ENCODE results near the gene RP2. TPM values are rescaled to one million over a fixed set of nuclear protein-coding genes. Genes with fewer than 3 reads are reported as not detected.

The RP2 gene
- polyA plus RNA-seq: 2.3 and 3.7 TPM in 2 replicates

GRCh38 chrX:46836701-46837557, at the start of gene RP2:
RP2 (plus strand) TSS chrX:46837043; CDS start chrX:46837101, 58 bp downstream.

DNA sequence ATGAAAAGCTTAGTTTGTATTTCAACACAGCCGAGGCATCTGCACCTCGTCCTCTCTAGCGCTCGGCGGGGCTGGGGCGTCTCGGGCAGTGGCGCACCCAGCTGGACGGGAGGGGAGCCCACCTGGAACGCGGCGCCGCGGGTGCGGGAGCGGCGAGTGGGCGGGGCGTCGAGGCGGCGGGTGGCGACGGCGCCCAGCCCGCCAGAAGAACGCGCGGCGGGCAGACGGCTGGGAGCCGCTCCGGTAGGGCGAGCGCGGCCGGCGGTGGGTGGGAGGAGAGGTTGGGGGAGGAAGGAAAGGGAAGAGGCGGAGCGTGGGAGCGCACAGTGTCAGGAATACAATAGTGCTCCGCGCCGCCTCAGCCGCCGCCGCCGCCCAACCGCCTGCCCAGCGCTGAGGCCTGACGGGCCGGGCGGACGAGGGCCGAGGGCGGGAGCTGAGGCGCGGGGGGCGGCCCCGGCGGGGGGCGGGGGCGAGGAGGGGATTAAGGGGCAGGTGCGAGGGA, 75.3 kb downstream of the RP2 start, which contains the start of gene JADE3:
JADE3 (plus strand) TSS at position 324 of the 505 bp plus-strand sequence. CDS start 72,474 bp downstream, outside the sequence.

Other genes starting within 250 kb of the RP2 start
- gene SLC9A7, start 77.9 kb upstream of the RP2 start, polyA plus RNA-seq: 11.4 and 16.8 TPM in 2 replicates
- 0.46 and 1.4 TPM in 2 replicates for gene JADE3, start 75.4 kb downstream of the RP2 start, polyA plus RNA-seq
- gene RGN, start 241.4 kb downstream of the RP2 start, polyA plus RNA-seq: 9.6 and 21.0 TPM in 2 replicates